KMS-11 (cell line): ENCODE measurements around the gene DMD.

Experiments used
- H2AFZ ChIP-seq: fragments of 200-600 bp; sonication (generic); 2 replicates; pipeline ENCODE4 v1.6.1; 2016; ENCODE audit warnings: antibody characterized with exemption, mixed run types, low read depth
- H3K27ac ChIP-seq: fragments of 200-600 bp; sonication (generic); 2 replicates; pipeline ENCODE4 v1.6.1; 2016; ENCODE audit warnings: mild to moderate bottlenecking, mixed run types
- H3K27me3 ChIP-seq: fragments of 200-600 bp; sonication (generic); 2 replicates; pipeline ENCODE4 v1.6.1; 2017; ENCODE audit warnings: mild to moderate bottlenecking, low read depth, mixed run types, moderate library complexity; ENCODE audit not compliant: insufficient read depth
- H3K36me3 ChIP-seq: fragments of 200-600 bp; sonication (generic); 2 replicates; pipeline ENCODE4 v1.6.1; 2017; ENCODE audit warnings: mild to moderate bottlenecking, mixed run types; ENCODE audit not compliant: insufficient read depth
- H3K4me1 ChIP-seq: fragments of 200-600 bp; sonication (generic); 2 replicates; pipeline ENCODE4 v1.6.1; 2016; ENCODE audit warnings: mild to moderate bottlenecking, low read depth, mixed run types; ENCODE audit not compliant: poor library complexity, severe bottlenecking
- H3K4me2 ChIP-seq: fragments of 200-600 bp; sonication (generic); 2 replicates; pipeline ENCODE4 v1.7.0; 2016; ENCODE audit warnings: mild to moderate bottlenecking, mixed run types
- H3K4me3 ChIP-seq: fragments of 200-600 bp; sonication (generic); IDR thresholded peaks from 2 replicates; pipeline ENCODE4 v1.6.1; 2017; ENCODE audit warnings: low read depth, low read length, mixed read lengths; ENCODE audit not compliant: insufficient read depth
- H3K79me2 ChIP-seq: fragments of 200-600 bp; sonication (generic); 2 replicates; pipeline ENCODE4 v1.6.1; 2016; ENCODE audit warnings: low read depth, mixed run types; ENCODE audit not compliant: insufficient read depth
- H3K9ac ChIP-seq: fragments of 200-600 bp; sonication (generic); 2 replicates; pipeline ENCODE4 v1.6.1; 2016; ENCODE audit warnings: mild to moderate bottlenecking, mixed run types
- H4K20me1 ChIP-seq: fragments of 200-600 bp; sonication (generic); 2 replicates; pipeline ENCODE4 v1.6.1; 2016; ENCODE audit warnings: mild to moderate bottlenecking, mixed run types; ENCODE audit not compliant: insufficient read depth
- TF ChIP-seq, protein P1 (sequence below): fragments of 200-600 bp; sonication (generic); conservative IDR thresholded peaks from 2 replicates; pipeline ENCODE4 v1.6.1; 2017; ENCODE audit warnings: low read depth, mild to moderate bottlenecking, antibody characterized with exemption, low read length, moderate library complexity, mixed read lengths

The DMD gene

DNA sequence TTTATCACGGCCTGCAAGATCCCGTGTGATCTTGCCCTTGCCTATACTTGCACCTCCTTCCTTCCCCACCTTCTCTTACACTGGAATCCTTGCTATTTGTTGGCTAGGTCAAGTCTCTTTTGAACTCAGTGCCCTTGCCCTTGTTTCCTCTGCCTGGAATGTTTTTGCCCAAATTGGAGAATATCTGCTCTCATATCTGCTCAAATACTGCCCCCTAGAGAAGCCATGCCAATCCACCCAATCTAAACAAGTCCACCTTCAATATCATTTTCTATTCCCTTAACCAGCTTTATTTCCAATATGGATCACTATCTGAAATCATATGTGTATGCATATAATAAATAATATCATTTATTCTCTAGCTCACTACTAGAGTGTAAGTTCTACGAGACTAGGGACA lies 1095.3 kb downstream of the DMD start:
- H3K36me3 ChIP-seq = no peaks in the 10 kb centered on the region
- H3K4me1 ChIP-seq = no peaks in the 10 kb centered on the region
- H2AFZ ChIP-seq = no peak overlapping the region
- no peaks in the 10 kb centered on the region for H4K20me1 ChIP-seq
- H3K4me2 ChIP-seq = no peak overlapping the region
- TF ChIP-seq, protein P1, sequence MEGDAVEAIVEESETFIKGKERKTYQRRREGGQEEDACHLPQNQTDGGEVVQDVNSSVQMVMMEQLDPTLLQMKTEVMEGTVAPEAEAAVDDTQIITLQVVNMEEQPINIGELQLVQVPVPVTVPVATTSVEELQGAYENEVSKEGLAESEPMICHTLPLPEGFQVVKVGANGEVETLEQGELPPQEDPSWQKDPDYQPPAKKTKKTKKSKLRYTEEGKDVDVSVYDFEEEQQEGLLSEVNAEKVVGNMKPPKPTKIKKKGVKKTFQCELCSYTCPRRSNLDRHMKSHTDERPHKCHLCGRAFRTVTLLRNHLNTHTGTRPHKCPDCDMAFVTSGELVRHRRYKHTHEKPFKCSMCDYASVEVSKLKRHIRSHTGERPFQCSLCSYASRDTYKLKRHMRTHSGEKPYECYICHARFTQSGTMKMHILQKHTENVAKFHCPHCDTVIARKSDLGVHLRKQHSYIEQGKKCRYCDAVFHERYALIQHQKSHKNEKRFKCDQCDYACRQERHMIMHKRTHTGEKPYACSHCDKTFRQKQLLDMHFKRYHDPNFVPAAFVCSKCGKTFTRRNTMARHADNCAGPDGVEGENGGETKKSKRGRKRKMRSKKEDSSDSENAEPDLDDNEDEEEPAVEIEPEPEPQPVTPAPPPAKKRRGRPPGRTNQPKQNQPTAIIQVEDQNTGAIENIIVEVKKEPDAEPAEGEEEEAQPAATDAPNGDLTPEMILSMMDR = no peak
- H3K9ac ChIP-seq = no peak overlapping the region
- H3K27me3 ChIP-seq = no peaks in the 10 kb centered on the region
- H3K79me2 ChIP-seq = no peaks in the 10 kb centered on the region
- no peak overlapping the region for H3K4me3 ChIP-seq
- H3K27ac ChIP-seq = no peak overlapping the region

DNA sequence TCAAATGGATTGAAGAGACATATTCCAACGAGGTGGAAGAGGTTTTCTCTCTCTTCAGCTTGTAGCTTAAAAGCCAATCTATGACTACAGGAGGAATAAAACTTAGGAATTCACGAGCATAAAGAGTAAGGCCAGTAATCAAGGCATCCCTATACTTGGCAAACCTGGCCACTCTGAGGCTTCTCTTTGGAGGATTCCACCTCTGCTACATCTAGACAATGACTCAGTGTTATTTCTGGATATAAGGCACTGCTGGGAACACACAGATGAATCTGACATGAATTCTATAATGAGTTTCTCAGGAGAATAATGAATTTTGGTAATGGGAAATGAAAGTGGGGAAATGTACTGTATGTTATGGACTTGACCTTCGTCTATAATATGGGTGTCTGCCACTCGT lies 1123.7 kb downstream of the DMD start:
- H2AFZ ChIP-seq = no peak overlapping the region
- no peaks in the 10 kb centered on the region for H3K36me3 ChIP-seq
- TF ChIP-seq, protein P1 = no peak
- H3K79me2 ChIP-seq = no peaks in the 10 kb centered on the region
- H3K4me3 ChIP-seq = no peak overlapping the region
- no peak overlapping the region for H3K9ac ChIP-seq
- no peak overlapping the region for H3K27ac ChIP-seq
- no peaks in the 10 kb centered on the region for H3K4me1 ChIP-seq
- H4K20me1 ChIP-seq = no peaks in the 10 kb centered on the region
- H3K4me2 ChIP-seq = no peak overlapping the region
- no peaks in the 10 kb centered on the region for H3K27me3 ChIP-seq

DNA sequence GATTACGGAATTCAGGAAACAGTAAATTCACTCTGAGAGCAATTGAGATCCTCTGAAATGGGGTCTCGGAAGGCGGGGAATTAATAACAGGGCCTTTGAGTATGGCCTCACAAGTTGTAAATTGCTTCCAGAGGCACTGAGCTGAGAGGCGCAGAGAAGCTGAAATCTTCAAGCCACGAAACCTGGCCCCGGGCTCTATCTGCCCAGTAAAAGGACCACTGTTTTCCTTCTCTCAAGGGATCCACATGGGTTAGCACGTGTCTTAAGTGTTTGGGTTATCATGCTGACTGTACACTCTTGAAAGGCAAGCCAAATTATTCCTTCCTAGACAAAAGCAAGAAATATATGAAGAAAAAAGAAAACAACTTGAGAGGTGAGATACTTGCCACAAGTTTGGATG lies 1126.6 kb downstream of the DMD start:
- Histone ChIP-seq H3K79me2 (no peaks in the 10 kb centered on the region), H3K4me1 (no peaks in the 10 kb centered on the region), H4K20me1 (no peaks in the 10 kb centered on the region), H3K27me3 (no peaks in the 10 kb centered on the region), H3K4me3 (no peak overlapping the region), H2AFZ (no peak overlapping the region), H3K9ac (no peak overlapping the region), H3K27ac (no peak overlapping the region), H3K36me3 (no peaks in the 10 kb centered on the region), H3K4me2 (no peak overlapping the region)
- TF ChIP-seq, protein P1 = no peak

DNA sequence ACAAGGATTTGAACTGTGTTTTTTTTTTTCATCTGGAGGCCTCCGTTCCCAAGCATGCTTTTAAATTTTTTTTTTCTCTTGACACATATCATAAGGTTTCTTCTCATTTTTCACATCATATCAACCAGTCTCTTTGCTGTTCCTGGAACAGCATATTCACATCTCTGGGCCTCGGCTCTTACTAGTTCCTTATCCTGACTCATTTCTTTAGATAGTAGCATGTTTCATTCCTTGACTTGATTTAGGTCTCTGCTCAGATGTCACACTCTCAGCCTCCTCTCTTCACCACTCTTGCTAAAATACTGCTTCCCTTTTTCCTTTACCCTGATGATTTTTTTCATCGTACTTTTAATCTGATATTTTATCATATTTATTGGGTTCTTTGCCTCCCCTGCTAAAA lies 1163.1 kb downstream of the DMD start:
- H3K27me3 ChIP-seq = no peaks in the 10 kb centered on the region
- TF ChIP-seq, protein P1 = no peak
- no peak overlapping the region for H2AFZ ChIP-seq
- H3K36me3 ChIP-seq = no peaks in the 10 kb centered on the region
- no peak overlapping the region for H3K4me3 ChIP-seq
- H3K4me1 ChIP-seq = no peaks in the 10 kb centered on the region
- no peaks in the 10 kb centered on the region for H4K20me1 ChIP-seq
- no peaks in the 10 kb centered on the region for H3K79me2 ChIP-seq
- H3K4me2 ChIP-seq = no peak overlapping the region
- no peak overlapping the region for H3K9ac ChIP-seq
- H3K27ac ChIP-seq = no peak overlapping the region

DNA sequence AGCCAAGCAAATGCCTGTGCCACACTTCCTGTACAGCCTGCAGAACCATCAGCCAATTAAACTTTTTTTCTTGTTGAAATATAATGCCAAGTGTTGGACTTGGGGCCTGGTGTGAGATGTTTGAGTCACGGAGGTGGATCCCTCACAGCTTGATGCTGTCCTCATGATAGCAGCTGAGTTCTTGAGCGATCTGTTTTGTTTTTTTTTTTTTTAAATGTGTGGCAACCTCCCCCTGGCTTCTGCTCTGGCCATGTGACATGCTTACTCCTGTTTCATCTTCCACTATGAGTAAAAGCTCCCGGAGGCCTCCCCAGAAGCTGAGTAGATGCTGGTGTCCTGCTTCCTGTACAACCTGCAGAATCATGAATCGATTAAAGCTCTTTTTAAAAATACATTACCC lies 1166.2 kb downstream of the DMD start:
- Histone ChIP-seq H3K9ac (no peak overlapping the region), H3K79me2 (no peaks in the 10 kb centered on the region), H2AFZ (no peak overlapping the region), H3K4me2 (no peak overlapping the region), H3K27me3 (no peaks in the 10 kb centered on the region), H3K36me3 (no peaks in the 10 kb centered on the region), H3K4me3 (no peak overlapping the region), H4K20me1 (no peaks in the 10 kb centered on the region), H3K4me1 (no peaks in the 10 kb centered on the region), H3K27ac (no peak overlapping the region)
- TF ChIP-seq, protein P1 = no peak
